ENCODE results near the gene AFF3. TPM values are rescaled to one million over a fixed set of nuclear protein-coding genes. Genes with fewer than 3 reads are reported as not detected.

The AFF3 gene
- total RNA-seq, 1 experiment from 2014 or later: 0.61 TPM

- BruUV-seq (replicated peaks): no TSS peak
- Histone ChIP-seq H3K27me3 (ENCODE audit: insufficient read depth, low read length) (peaks cover 15% of the 10 kb centered on the region; the same call in 1 of the 2 replicates), H3K36me3 (ENCODE audit: control insufficient read depth in 1 of 2, insufficient read depth in 2 of 2, low read length in 2 of 2) (no peaks in the 10 kb centered on the region), H3K4me3 (replicated peaks in 1 of 2; ENCODE audit: low read depth in 1 of 2, low read length in 2 of 2) (no peak overlapping the region), H3K9ac (ENCODE audit: low read length) (no peak overlapping the region), H2AFZ (ENCODE audit: low read depth, low read length, poor library complexity, severe bottlenecking) (no peak overlapping the region), H4K20me1 (ENCODE audit: insufficient read depth) (no peaks in the 10 kb centered on the region), H3K9me2 (ENCODE audit: insufficient read depth) (no peaks in the 10 kb centered on the region), H3K79me2 (ENCODE audit: insufficient read depth, low read length) (no peaks in the 10 kb centered on the region), H3K4me1 (ENCODE audit: control insufficient read depth in 1 of 2, insufficient read depth in 2 of 2, low read length in 2 of 2) (no peaks in the 10 kb centered on the region), H3K9me3 (ENCODE audit: control insufficient read depth in 1 of 2, insufficient read depth in 1 of 2, low read depth in 1 of 2, low read length in 2 of 2) (no peaks in the 10 kb centered on the region), H3K4me2 (ENCODE audit: low read length) (no peak overlapping the region), H3K27ac (ENCODE audit: low read depth, low read length) (no peak overlapping the region)
- CTCF ChIA-PET: no interaction called here
- ATAC-seq: no peak
- POLR2A ChIA-PET: no interaction called here
- intact Hi-C loops (cut with micrococcal nuclease): no loop called here
- DNase-seq (ENCODE audit: low read depth, low spot score): no peak
- no peak for TF ChIP-seq TCF7L2 (IDR thresholded peaks at IDR 0.05; ENCODE audit: borderline replicate concordance, extremely low read depth, insufficient read depth, insufficient read length)
- TF ChIP-seq ZNF274 (IDR thresholded peaks at IDR 0.05; ENCODE audit: low read depth, low read length): no peak
- no peak for TF ChIP-seq YY1 (IDR thresholded peaks at IDR 0.05; ENCODE audit: extremely low read depth, insufficient replicate concordance, low read depth, low read length)
- no peak for TF ChIP-seq POLR2A (IDR thresholded peaks at IDR 0.05; ENCODE audit: borderline replicate concordance, extremely low read depth, insufficient read depth, insufficient read length)
- TF ChIP-seq MAX (IDR thresholded peaks at IDR 0.05): no peak
- no peak for TF ChIP-seq CEBPB (IDR thresholded peaks at IDR 0.05; ENCODE audit: low read depth)
- TF ChIP-seq RAD21 (IDR thresholded peaks at IDR 0.05; ENCODE audit: low read depth): no peak
- RAD21 ChIA-PET (ENCODE audit: low non-redundant PET in 1 of 2, low total read pairs in 2 of 2, uncharacterized antibody in 2 of 2, unreplicated experiment in 2 of 2): no interaction called here
Observed at GRCh38 chr2:100021791-100022340, 120.5 kb downstream of the AFF3 start.

- H3K79me2 ChIP-seq (ENCODE audit: insufficient read depth, low read length): no peaks in the 10 kb centered on the region
- no peak overlapping the region for H2AFZ ChIP-seq (ENCODE audit: low read depth, low read length, poor library complexity, severe bottlenecking)
- no peak for DNase-seq (ENCODE audit: low read depth, low spot score)
- CTCF ChIA-PET: no interaction called here
- no peaks in the 10 kb centered on the region for H3K36me3 ChIP-seq (ENCODE audit: control insufficient read depth in 1 of 2, insufficient read depth in 2 of 2, low read length in 2 of 2)
- no peaks in the 10 kb centered on the region for H3K4me1 ChIP-seq (ENCODE audit: control insufficient read depth in 1 of 2, insufficient read depth in 2 of 2, low read length in 2 of 2)
- H3K27ac ChIP-seq (ENCODE audit: low read depth, low read length): no peak overlapping the region
- H3K9me3 ChIP-seq (ENCODE audit: control insufficient read depth in 1 of 2, insufficient read depth in 1 of 2, low read depth in 1 of 2, low read length in 2 of 2): no peaks in the 10 kb centered on the region
- RAD21 ChIA-PET (ENCODE audit: low non-redundant PET in 1 of 2, low total read pairs in 2 of 2, uncharacterized antibody in 2 of 2, unreplicated experiment in 2 of 2): no interaction called here
- no peak for ATAC-seq
- H3K9me2 ChIP-seq (ENCODE audit: insufficient read depth): no peaks in the 10 kb centered on the region
- intact Hi-C loops (cut with micrococcal nuclease): no loop called here
- POLR2A ChIA-PET: no interaction called here
- TF ChIP-seq SIN3A (IDR thresholded peaks at IDR 0.05; ENCODE audit: low read depth): no peak
- TF ChIP-seq ATF3 (IDR thresholded peaks at IDR 0.05): no peak
- TF ChIP-seq REST (IDR thresholded peaks at IDR 0.05; ENCODE audit: low read depth): no peak
- TF ChIP-seq ZNF274 (IDR thresholded peaks at IDR 0.05; ENCODE audit: low read depth, low read length): no peak
- no peak for TF ChIP-seq RAD21 (IDR thresholded peaks at IDR 0.05; ENCODE audit: low read depth)
- H3K9ac ChIP-seq (ENCODE audit: low read length): no peak overlapping the region
- H3K4me2 ChIP-seq (ENCODE audit: low read length): no peak overlapping the region
- H3K27me3 ChIP-seq (ENCODE audit: insufficient read depth, low read length): peaks cover 15% of the 10 kb centered on the region; the same call in 1 of the 2 replicates
- no TSS peak for BruUV-seq (replicated peaks)
- H3K4me3 ChIP-seq (replicated peaks in 1 of 2; ENCODE audit: low read depth in 1 of 2, low read length in 2 of 2): no peak overlapping the region
- H4K20me1 ChIP-seq (ENCODE audit: insufficient read depth): no peaks in the 10 kb centered on the region
Observed at GRCh38 chr2:100019499-100019898, 122.9 kb downstream of the AFF3 start.

Measured in HCT116 (cell line).